ENCODE measurements around the gene PIGT.

PIGT gene

DNA sequence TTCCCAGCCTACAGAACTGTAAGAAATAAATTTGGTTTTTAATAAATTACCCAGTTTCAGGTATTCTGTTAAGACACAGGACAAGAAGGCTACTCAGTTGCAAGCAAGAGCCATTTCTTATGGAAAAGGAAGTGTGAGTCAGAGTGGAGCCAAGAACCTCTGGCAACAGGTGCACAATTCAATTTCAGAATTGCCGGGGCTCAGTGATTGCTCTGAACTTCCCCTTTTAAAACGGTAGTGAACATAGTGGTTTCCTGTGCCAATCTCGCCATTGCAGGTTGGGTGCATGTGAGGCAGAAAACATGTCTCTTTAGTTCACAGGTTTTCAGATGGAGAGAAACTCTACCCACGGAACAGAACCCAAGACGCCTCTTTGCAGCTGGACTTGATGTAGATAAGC lies 16.4 kb downstream of the PIGT start:
- FAIRE-seq = no peak

DNA sequence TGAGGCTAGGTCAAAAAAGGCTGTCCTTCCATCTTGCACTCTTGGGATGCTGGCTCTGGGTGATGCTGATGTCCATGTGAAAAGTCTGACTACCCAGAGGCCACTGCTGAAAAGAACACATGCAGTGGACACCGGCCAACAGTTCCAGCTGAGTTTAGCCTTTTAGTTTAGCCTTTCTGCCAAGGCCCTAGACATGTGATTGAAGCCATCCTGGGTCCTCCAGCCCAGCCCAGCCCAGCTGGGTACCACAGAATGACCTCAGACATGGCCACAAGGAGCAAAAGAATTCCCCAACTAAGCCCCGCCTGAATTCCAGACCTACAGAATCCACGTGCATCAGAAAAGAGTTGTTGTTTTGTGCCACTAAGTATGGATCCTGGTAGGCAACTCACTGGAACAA lies 17.4 kb downstream of the PIGT start:
- FAIRE-seq = no peak

DNA sequence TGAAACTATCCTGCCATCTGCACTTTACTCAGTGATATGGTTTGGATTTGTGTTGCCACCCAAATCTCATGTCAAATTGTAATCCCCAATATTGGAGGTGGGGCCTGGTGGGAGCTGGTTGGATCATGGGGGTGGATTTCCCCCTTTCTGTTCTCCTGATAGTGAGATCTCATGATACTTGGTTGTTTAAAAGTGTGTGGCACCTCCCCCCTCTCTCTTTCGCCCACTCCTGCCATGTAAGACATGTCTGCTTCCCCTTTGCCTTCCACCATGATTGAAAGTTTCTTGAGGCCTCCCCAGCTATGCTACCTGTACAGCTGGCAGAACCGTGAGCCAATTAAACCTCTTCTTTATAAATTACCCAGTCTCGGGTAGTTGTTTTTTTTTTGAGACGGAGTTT lies 18.0 kb downstream of the PIGT start:
- FAIRE-seq = no peak

DNA sequence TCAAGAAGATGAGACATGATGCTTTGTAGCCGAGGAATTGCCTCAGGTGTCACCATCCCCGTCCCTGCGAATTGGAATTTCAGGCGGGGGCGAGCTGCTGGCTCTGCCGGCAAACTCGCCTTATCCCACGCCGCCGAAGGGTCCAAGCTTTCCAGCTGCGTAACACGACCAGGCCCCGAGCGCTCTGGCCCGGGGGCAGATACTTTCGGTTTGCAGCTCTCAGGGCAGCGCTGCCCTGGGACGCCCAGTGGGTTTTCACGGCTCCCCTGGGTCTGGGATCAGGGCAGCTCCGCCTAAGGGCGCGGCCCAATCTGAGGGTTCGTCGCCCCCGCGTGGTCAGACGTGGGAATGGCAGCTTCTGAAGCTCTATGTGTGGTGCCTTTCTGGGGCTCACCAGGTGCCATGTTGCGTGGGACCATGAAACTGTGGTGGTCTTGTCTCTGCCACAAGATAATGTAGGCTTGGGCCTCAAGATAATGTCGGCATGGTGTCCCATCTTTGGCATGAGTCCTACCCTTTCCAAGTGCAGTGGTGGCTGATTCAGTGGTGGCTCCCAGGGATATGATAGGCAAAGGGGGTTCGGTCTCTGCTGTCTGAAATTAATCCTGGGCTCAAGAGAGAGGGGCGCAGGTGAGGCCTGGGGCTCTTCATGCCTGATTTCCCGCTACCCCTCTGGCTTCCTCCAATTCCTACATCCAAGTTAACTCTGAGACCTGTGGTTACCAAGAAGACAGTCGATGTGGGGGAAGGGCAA lies 21.0 kb downstream of the PIGT start:
- peak; percentile 6 for FAIRE-seq

DNA sequence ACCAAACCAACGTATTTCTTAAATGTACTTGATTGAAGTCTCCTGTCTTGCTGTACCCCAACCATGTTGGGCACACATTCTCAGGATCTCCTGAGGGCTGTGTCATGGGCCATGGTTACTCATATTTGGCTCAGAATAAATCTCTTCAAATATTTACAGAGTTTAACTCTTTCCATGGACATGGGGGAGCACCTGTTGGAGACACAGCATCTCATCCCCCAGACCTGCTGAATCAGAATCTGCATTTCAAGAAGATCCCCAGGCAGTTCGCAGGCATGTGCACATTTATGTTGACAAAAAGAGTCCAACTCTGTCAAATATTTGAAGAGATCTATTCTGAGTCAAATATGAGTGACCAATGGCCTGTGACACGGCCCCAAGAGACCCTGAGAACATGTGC lies 24.5 kb downstream of the PIGT start:
- no peak for FAIRE-seq

DNA sequence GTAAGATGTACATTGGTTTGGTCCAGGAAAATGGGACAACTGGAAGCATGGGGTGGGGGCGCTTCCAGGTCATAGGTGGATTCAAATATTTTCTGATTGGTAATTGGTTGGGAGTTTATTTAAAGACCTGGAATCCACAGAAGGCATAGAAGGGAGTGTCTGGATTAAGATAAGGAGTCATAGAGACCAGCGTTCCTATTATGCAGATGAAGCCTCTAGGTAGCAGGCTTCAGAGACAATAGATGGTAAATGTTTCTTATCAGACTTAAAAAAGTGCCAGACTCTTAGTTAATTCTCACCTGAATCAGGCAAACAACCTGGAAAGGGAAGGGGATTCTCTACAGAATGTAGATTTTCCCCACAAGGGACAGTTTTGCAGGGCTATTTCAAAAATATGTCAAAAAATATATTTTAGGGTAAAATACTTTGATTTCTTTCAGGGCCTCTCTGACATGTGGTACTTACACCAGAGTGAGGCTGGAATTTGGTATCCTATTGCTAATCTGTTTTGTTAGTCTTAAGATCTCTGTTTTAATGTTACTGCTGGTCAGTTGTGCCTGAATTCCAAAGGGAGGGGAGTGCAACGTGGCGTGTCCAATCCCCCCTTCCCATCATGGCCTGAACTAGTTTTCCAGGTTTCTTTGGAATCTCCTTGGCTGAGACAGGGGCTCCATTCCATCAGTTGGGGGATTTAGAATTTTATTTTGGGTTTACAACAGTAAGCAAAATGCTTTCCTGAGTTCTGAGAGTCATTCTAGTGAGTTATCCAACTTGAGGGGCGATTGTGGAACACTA lies 25.1 kb downstream of the PIGT start:
- FAIRE-seq = no peak

DNA sequence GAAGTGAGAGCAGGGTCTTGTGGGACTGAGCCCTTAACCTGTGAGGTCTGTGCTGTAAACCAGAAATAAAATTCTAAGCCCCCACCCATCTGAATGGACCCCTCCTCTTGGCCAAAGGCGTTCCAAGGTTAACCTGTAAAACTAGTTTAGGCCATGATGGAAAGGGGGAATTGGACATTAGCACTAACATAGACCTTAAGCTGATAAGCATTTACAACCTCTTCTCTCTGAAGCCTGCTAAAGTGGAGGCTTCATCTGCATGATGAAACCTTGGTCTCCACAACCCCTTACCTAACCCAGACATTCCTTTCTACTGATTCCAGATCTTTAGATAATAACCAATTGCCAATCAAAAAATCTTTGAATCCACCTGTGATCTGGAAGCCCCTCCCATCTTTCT lies 25.8 kb downstream of the PIGT start:
- no peak for FAIRE-seq

DNA sequence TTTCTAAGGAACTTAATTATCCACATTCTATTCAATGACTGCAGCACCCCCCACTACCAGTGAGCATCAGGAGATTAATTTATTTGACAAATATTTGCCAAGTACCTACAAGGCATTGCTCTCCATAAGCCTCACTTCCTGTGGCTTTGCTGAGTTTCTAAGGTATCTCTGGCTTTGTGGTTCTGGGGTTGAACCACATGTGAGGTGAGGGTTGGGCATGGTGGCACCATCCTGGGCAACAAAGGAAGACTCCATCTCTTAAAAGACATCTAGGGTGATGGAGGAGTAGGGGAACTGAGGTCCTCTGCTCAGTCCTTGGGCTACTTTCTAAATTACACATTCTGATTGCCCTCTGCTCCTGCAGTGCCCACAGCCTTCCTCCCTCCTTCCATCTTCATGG lies 28.1 kb downstream of the PIGT start:
- FAIRE-seq = no peak

DNA sequence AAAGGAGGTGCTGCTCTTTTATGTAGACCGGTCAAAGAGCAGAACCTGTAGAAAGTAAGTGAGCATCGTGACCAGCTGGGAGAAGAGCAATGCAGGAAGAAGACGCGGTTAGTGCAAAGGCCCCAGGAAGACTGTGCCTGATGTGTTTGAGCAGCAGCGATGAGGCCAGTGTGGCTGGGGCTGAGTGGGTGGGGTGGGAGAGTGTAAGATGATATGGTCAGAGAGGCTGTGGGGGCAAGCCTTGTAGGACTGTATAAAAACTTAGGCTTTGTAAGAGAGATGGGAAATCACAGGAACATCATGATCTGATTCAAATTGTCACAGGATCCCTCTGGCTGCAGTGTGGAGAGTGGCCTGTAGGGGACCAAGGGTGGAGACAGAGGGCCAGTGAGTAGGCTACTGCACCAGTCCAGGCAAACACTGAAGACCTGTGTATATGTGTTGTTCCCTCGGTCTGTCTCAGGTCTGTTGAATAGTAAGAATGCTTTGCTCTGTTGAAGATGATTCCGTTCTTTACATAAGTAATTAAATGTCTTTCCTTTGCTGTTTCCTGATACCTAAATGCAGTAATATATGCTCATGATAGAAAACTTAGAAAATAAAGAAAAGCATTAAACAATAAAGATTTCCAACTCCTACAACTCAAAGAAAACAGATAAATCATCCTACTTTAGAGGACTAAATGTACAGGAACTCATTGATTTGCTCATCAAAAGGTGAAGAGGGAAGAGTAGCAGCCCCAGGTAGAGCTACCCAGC lies 30.0 kb downstream of the PIGT start:
- peak; percentile 15 for FAIRE-seq

DNA sequence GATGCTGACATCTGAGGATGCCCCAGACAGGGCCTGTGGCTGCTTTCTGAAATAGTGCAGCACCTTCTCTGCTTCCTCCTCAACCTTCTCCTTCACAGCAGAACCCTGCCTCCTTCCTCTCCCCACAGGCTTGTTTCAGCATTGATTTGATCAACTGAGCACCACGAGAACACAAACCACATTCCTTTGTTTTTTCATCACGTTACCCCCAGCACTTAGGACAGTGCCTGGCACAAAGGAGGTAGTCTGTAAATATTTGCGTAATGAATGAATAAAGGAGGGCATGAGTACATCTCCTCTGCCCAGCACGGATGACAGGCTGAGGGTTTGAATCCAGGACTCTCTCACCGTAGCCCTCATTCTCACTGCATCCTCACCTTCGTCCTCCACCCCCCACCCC lies 32.3 kb downstream of the PIGT start:
- no peak for FAIRE-seq

DNA sequence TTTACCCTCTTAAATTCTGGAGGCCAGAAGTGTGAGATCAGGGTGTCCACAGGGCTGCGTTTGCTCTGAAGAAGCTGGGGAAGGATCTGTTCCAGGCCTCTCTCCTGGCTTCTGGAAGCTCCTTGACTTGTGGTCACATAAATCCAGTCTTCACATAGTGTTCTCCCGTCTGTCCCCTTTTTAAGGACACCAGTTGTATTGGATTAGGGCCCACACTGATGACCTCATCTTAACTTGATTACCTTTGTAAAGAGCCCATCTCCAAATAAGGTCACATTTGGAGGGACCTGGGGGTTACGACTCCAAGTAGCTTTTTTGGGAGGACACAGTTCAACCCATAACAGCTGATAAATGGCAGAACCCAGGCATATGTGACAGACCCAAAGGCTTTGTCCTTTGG lies 33.6 kb downstream of the PIGT start:
- FAIRE-seq = no peak

DNA sequence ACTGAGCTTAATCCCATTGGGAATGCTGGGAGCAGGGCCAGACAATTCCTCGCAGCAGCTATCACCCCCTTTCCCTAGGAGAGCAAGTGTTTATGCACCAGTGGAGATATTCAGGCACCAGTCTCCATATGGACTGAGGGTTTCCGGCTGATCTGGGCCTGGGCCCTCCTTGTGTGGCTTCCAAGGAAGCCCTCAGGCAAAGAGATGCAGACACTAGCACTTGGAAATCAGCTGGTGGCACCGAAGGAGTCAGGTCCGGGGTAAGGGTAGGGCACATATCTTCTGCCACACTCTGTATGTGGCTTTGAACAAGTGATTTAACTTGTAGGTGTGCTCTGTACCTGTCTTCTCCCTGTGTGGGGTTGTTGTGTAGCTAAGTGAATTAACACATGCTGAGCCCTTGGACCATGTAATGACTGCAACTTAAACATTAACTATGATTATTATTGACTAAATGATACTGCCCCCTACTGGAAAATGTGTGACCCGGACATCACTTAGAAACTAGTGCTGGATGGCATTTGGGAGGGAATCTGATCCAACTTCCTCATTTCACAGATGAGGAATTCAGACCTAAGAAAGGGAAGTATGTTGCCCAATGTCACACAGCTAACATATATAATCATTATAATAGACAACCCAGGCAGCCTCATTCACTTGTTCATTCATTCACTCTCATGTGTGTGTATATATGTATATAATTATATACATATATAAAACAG lies 34.3 kb downstream of the PIGT start:
- FAIRE-seq = peak; percentile 40

DNA sequence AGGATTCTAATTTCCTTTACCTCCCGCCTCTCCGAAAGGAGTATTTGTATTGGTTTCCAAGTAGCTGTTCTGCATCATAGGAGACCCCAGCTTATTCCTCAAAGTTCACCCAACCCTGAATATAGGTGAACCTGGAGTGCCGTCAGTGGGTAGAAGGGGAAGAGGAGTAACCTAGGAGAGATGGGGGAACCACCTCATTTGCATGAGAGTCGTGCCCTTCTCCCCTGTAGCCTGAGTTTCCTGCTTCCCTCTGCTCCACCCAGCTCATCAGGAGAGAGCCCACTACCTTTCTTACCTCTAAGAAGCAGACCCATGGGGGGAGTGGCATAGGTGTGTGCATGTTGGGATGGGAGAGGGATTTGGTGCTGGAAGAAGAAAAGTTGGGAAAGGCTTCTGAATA lies 36.3 kb downstream of the PIGT start:
- no peak for FAIRE-seq

DNA sequence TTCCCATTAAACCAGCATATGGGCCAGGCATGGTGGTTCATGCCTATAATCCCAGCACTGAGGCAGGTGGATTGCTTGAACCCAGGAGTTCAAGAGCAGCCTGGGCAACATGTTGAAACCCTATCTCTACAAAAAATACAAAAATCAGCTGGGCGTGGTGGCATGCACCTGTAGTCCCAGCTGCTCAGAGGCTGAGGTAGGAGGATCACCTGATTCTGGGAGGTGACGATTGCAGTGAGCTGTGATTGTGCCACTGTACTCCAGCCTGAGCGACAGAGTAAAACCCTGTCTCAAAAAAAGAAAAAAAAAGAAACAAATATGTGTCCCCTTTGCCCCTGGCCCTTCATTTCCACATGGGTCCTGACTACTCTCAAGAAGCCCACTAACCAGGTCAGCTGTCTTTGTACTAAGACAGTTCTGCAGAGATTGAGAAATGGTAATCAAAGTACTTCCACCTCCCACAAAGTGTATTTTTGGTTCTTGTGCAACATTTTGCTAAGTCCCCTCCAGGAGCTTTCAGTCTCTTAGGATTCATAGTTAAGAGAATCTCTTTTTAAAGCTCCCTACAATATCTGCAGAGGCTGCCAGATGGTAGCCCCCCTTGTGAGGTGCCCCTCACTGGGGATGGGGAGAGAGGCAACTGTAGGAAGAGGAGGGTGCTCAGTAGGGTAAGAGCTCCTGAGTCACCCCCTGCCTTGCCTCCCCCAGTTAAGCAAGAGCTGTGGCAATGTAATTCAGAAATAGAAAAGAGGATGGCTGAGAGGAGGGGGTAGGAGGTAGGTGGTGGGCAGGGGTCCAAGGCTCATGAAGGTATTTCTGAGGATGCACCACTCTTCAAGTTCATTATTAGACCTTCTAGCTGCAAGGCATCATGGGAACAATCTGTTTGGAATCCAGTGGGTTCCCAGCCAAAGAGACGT lies 37.1 kb downstream of the PIGT start:
- FAIRE-seq = no peak

DNA sequence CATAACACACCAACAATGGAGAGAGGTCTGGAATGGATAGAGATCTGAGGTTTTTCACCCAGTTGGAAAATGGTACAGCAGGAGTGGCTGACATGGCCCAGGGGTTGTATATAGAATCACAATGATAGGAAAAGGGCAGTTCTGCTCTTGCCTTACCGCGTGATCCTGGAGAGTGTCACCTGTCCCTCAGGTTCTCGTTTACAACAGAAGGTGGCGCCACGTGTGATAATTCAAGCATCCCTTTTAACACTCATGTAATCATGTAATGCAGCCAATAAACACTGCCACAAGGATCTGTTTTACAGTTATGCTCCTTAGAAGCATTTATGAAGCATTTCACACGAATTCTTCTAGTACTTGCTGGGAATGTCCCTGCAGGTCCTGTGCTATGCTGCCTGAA lies 40.7 kb downstream of the PIGT start:
- no peak for FAIRE-seq

DNA sequence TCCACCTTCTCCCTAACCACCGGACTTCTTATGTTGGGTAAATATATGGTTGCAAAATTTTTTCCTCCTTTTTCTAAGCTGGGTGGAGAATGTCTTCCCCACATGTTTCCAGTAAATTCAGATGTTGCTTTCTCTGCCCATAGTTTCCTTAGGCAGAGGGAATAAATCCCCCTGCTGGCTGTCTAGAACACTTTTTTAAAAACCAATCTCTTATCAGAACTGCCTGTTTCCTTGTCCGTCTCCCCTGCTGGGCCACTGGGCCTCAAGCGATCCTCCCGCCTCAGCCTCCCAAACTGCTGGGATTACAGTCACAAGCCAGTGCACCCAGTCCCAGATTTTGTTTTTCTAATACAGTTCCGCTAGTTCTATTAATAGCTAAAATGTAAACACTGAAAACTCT lies 43.7 kb downstream of the PIGT start:
- FAIRE-seq = no peak

DNA sequence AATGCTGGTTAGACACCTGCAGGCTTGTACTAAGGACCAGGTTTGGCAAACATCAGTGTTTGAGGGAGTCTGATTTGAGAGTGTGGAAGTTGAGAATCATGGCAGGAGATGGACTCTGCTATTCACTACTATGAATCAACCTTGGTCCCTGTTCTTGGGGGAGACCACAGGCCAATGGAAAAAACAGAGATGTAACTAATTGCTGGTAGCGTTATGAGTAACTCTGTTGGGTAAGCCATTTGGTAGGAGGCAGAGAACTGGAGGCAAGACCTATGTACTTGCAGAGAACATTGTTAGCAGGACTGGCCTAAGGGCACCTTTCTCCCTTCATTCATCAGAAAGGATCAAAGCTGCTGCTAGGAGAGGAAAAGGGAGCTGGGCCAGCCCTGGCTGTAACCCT lies 45.3 kb downstream of the PIGT start:
- FAIRE-seq = no peak

DNA sequence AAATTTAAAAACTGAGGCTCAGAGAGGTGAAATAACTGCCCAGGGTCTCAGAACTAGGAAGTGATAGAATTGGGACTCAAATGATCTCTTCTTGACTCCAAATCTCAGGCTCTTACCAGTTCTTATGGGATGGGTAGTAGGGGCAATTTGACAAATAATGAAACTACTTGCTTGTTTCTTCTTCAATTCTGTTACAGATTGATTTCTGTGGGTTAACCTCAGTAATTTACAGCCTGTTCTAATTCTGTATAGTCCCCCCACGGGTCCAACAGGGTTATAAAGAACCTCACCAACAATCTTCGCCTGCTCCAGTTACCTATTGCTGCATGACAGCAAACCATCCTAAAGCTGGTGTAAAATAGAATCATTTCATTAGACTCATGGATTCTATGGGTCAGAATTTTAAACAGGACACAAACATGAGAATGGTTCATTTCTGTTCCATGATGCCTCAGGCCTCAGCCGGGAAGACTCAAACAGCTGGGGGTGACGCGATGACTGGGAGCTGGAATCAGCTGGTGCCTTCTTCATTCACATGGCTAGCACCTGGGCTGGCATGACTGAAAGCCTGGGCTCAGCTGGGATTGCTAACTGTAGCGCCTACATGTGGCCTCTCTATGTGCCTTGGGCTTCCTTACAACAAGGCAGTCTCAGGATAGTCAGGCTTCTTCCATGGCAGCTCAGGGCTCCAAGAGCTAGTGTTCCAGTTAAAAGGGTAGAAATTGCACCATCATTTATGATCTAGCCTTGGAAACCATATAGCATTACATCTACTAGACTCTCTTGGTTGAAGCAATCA lies 47.0 kb downstream of the PIGT start:
- no peak for FAIRE-seq

DNA sequence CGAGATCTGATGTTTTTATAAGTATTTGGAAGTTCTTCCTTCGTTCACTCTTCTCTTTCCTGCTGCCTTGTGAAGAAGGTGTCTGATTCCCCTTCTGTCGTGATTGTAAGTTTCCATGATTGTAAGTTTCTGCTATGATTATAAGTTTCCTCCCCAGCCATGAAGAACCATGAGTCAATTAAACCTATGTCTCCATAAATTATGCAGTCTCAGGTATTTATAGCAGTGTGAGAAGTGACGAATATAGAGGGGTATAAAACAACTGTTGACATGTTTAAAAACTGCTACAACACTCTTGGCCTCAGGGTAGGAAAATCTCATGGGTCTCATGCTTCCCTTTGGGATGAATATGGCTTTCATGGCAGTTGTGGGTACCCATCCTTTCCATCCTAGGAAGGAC lies 47.8 kb downstream of the PIGT start:
- FAIRE-seq = no peak

DNA sequence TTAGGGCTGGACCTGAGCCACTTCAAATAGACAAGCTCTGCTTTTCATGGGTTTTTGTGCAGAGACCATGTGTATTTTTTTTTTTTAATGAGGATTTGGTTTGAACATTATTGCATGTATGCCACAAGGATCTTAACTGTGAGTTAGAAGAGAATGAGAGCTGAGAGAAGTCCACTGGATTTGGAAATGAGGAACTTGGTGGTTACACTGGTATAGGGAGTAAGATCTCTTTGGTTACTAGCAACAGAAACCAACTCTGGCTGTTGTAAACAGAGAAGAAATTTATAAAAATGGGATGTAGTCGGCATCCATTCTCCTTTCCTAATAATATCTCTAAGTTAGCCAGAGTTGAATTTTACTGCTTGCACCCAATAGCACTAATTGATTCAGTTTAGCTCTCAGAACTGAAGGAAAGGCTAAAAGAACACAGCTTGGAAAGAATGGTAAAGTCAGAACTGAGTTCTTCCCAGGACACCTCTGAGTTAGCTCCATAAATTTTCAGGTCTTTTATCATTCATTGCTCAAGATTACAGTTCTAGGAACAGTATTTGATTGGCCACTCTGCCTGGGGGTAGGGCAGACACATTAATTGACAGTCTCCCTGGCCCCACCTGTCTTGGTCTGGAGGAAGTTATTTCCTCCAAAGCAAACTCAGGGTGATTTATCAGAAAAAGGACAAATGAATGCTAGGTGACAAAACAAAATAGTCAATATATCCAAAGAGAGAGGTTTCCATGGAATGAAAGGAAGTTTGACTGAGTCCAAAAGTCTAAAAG lies 49.7 kb downstream of the PIGT start:
- FAIRE-seq = no peak

Data from G401.6 (cell line).